Sciatic nerve (tissue), 2 donors: ENCODE data around the gene TPRG1L. TPM values are rescaled to one million over a fixed set of nuclear protein-coding genes. Genes with fewer than 3 reads are reported as not detected.

ENCODE experiments used
- ATAC-seq: fragments of 200-7000 bp; cut with Tn5 transposase; one replicate; pipeline ENCODE4 v1.9.1; 2020; ENCODE audit warnings: mild to moderate bottlenecking, moderate library complexity
- DNase-seq: peaks from one replicate; pipeline ENCODE4 v3.0.0-alpha.2; 2020; ENCODE audit warnings: low spot score
- intact Hi-C: fragments of 100-400 bp; cut with DNase I; formaldehyde crosslinking; loops from one replicate; pipeline ENCODE4 v1.14.2; 2022
- total RNA-seq: library from RNA; stranded (reverse); fragmentation: NEBNext Ultra II Directional; extraction: Animal tissue kit (Norgen Biotek cat#: 25700); gene quantifications from one replicate; pipeline ENCODE4 v1.2.1, GENCODE V29; 2021
- donor health status: DM: no; HTN: no; CAD: no.
- donor health status: DM: no; HTN: no; CAD: no.

The TPRG1L gene
- total RNA-seq, 1 donor from 2014 or later, result 35.4 TPM

- ATAC-seq (no peak), DNase-seq (no peak)
- intact Hi-C loops, result no loop called here
Observed at GRCh38 chr1:3590951-3591865, 33.6 kb upstream of the TPRG1L start.

- intact Hi-C loops, result no loop called here
- ATAC-seq, result no peak
- no peak for DNase-seq
Observed at GRCh38 chr1:3593334-3593733, 31.5 kb upstream of the TPRG1L start.

GRCh38 chr1:3593745-3594144 is 31.1 kb upstream of the TPRG1L start:
- DNase-seq (no peak), ATAC-seq (no peak)
- intact Hi-C loops, result no loop called here

- DNase-seq, result no peak
- intact Hi-C loops, result no loop called here
- ATAC-seq, result no peak
Observed at GRCh38 chr1:3594706-3595377, 30.0 kb upstream of the TPRG1L start.

- no peak for DNase-seq
- intact Hi-C loops, result no loop called here
- ATAC-seq, result no peak
Observed at GRCh38 chr1:3595949-3596348, 28.9 kb upstream of the TPRG1L start.

- intact Hi-C loops, result no loop called here
- DNase-seq (no peak), ATAC-seq (no peak)
Observed at GRCh38 chr1:3596663-3597598, 27.9 kb upstream of the TPRG1L start.

GRCh38 chr1:3597599-3597964 is 27.2 kb upstream of the TPRG1L start:
- DNase-seq (no peak), ATAC-seq (no peak)
- intact Hi-C loops, result no loop called here

DNA sequence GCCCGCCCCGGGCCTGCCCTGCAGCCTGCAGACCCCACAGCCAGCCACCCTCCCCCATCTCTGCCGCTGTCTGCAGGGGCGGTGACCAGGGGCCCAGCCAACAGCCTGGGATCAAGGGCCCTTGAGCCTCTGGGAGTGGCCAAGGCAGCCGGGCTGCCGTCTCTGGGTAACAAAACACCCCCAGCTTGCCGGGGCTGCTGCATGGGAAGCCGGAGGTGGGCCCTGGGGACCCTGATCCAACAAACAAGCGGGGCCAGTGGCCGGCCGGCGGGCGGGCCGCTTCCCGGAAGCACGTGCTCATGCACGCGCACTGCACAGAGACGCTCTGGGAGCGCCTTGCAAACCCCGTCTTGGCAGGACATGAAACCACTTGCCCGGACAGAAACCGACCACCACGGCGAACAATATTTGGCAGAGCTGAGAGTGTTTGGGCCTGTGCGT is 26.7 kb upstream of the TPRG1L start:
- intact Hi-C loops, result no loop called here
- DNase-seq (peak; percentile 80), ATAC-seq (peak; percentile 82)

DNA sequence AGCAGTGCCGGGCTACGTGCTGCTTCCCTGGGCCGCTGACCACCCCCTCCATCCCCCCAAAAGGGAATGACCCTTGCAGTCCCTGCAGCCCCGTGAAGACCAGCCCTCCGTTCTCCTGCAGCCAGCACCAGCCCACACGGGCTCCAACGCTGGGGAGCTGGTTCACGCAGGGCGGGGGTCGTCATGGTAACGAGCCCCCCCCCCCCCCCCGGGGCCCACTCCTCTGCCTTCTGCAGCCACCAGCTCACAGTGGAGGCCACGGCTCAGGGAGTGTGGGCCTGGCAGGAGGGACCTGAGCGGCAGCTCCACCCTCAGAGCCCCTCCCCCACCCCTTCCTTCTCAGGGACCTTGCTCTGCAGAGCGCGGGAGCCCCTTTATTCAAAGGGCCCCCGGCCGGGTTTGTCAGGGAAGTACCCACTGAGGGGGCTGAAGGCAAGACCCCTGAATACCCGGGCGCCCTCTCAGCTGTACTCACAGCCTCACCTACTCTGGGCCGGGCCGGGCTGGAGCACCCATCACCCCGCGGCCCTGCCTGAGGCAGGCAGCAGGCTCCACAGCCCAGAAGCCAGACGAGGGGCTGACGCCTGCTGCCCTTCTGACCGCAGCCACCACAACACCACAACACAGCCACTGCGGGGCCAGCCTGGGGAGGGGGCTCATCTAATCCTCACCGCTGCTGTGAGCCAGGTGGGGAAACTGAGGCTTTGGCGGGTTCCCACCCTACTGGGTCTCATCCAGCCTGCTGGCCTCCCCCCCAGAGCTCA is 26.1 kb upstream of the TPRG1L start:
- peak; percentile 21 for ATAC-seq
- intact Hi-C loops, result no loop called here
- no peak for DNase-seq

DNA sequence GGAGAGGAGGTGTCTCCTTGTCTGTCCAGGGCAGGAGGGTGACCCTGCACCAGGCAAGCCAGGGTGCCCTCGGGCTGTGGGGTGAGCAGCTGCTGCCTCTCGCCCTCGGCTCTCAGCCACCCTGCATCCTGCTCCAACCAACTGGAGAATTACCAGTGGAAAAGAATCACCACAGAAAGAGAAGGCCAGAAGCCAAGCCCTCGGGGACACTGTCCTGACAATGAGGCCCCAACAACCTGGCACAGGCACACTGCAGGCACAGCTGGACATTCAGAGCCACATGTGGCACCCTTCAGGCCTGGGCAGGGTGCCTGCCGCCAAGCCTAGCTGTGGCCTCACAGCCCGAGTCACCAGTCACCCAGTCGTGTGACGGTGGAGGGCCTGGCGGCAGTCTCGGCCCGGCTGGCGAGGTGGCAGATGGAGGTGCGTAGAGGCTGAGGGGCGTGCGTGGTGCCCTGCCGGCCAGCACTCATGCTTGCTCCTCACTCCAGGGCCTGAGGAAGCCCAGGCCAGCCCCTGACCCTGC is 25.5 kb upstream of the TPRG1L start:
- DNase-seq (no peak), ATAC-seq (no peak)

GRCh38 chr1:3599816-3600215 is 25.0 kb upstream of the TPRG1L start:
- DNase-seq (no peak), ATAC-seq (no peak)
- intact Hi-C loops, result no loop called here

More for the DNA sequence above, 25.5 kb upstream of the TPRG1L start:
- intact Hi-C loops, result no loop called here

DNA sequence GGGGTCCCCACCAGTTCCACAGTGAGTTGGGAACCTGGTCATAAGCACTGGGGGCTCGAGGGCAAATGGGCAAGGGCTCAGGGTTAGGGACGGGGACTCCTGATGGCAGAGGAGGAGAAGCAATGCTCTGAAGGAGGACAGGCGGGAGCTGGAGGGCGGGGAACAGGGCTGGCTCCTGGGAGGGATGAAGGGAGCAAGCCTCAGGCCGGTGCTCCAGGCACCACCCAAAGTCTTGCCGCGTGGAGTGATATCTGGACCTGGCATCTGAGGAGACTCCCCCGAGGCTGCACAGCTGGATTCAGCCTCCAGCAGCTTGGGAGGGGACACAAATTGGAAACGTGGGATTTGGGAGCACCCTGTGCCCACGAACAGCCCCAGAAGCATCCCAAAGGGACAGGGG is 24.5 kb upstream of the TPRG1L start:
- intact Hi-C loops, result no loop called here

DNA sequence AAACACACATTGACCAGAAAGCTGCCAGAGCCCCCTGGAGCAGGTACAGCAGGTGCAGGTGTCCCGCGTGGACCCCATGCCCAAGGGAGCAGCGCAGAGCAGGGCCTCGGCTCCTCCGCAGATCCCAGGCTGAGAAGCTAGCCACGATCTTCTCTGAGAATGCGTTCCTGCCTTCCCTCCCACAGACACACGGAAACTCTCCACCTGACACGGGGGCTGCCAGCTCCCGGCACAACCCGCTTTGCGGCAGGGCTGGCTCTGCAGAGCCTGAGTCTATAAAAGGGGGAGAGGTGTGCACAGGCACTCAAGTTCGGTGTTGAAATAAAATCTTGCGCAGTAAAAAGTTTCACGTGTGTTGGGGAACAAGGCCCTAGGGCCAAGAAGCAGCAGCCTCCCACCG is 23.1 kb upstream of the TPRG1L start:
- DNase-seq (no peak), ATAC-seq (no peak)
- intact Hi-C loops, result no loop called here

More for the DNA sequence above, 24.5 kb upstream of the TPRG1L start:
- no peak for ATAC-seq
- no peak for DNase-seq

GRCh38 chr1:3602375-3602774 is 22.4 kb upstream of the TPRG1L start:
- ATAC-seq (no peak), DNase-seq (no peak)
- intact Hi-C loops, result no loop called here

DNA sequence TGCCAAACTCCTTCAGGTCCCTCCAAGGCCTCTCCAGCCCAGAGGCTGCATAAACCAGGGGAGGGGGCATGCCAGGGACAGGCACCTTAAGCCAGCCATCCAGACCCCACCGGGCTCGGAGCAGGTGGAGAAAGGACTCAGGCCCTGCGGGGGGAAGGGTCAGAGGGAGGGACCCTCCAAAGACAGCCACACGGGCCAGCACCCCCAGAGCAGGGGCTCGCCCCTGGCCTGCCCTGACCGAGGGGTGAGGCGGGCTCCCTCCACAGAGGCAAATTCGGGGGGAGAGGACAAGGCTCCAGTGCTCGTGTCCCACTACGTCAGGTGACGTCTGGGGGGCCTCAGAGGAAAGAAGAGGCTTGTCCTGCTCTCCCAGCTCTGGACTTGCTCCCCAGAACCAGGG is 21.7 kb upstream of the TPRG1L start:
- no peak for ATAC-seq

GRCh38 chr1:3603571-3604467 is 21.0 kb upstream of the TPRG1L start:
- DNase-seq (no peak), ATAC-seq (no peak)
- intact Hi-C loops, result no loop called here

More for the DNA sequence above, 21.7 kb upstream of the TPRG1L start:
- DNase-seq, result no peak
- intact Hi-C loops, result no loop called here

DNA sequence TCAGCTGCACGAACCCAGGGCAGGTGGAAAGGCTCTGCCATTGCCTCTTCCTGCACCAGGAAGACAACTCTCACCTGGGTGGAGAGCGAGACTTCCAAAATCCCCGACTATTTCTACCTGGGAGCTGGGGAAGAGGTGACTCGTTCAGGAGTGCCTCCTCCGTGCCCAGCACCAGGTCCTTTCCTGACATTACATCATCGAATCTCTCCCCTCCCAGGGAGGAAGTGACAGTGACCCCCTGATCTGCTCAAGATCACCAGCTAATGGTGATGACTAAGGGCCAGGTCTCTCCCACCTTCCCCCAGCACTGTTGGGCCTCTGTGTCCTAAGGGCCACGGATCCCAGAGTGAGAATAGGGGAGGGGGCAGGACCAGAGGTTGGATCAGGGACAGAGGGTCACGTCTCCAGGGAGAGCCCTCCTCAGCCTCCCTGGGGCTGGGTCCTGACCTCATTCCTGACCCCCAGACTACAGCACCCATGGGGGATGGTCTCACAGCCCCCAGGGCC is 20.3 kb upstream of the TPRG1L start:
- ATAC-seq (no peak), DNase-seq (no peak)
- intact Hi-C loops, result no loop called here
